A549 (cell line): ENCODE data around the gene AGFG1.

Source experiments
- ESRRA ChIP-seq: fragments of 150-350 bp; IDR thresholded peaks from 2 replicates; pipeline ENCODE4 v1.6.1; 2014; ENCODE audit warnings: mild to moderate bottlenecking, low read length, borderline replicate concordance
- TF ChIP-seq, protein P1 (sequence below): IDR thresholded peaks from 2 replicates; pipeline ENCODE4 v1.6.1; 2012
- TF ChIP-seq, protein P2 (sequence below): fragments of 150-350 bp; IDR thresholded peaks from 2 replicates; pipeline ENCODE4 v1.6.1; 2014; ENCODE audit warnings: low read depth, mild to moderate bottlenecking, low read length

DNA sequence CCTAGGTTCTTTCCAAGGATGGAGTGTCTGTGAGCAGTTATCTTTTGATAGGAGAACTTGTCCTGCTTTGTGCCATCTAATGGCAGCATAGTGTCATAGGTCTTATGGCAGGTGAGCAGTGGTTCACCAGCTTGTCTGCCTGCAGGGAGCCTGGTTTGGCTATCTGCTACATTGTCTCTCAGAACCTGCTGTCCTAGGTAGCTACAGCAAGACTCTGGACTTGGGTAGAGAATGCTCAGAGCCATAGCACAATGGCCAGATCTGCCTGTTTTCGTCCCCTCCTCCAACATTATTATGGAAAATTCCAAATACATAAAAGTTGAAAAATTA is 28.3 kb downstream of the AGFG1 start:
- TF ChIP-seq ESRRA = no peak
- TF ChIP-seq, protein P1, sequence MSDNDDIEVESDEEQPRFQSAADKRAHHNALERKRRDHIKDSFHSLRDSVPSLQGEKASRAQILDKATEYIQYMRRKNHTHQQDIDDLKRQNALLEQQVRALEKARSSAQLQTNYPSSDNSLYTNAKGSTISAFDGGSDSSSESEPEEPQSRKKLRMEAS = no peak
- TF ChIP-seq, protein P2, sequence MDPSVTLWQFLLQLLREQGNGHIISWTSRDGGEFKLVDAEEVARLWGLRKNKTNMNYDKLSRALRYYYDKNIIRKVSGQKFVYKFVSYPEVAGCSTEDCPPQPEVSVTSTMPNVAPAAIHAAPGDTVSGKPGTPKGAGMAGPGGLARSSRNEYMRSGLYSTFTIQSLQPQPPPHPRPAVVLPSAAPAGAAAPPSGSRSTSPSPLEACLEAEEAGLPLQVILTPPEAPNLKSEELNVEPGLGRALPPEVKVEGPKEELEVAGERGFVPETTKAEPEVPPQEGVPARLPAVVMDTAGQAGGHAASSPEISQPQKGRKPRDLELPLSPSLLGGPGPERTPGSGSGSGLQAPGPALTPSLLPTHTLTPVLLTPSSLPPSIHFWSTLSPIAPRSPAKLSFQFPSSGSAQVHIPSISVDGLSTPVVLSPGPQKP = no peak
